ENCODE data around the gene MOV10L1. TPM values are rescaled to one million over a fixed set of nuclear protein-coding genes. Genes with fewer than 3 reads are reported as not detected.

The MOV10L1 gene
- total and polyA plus RNA-seq, 12 donors, result 0.16 to 0.42 (median 0.26) TPM; not detected in 8

- intact Hi-C loops (cut with DNase I), result no loop called here
- H3K36me3 ChIP-seq, result no peaks in the 10 kb centered on the region
- TF ChIP-seq CTCF (IDR thresholded peaks at IDR 0.05), result no peak
- 57 to 62% methylated on average over 28 of the region's 28 CpGs for WGBS, 2 donors
- H3K4me3 ChIP-seq, result no peak overlapping the region
- peaks cover 0 to 34% (median 18%) of the 10 kb centered on the region in 7 donors for H3K27me3 ChIP-seq
- ATAC-seq, result peak; percentile 61 to 93 (median 76)
- no peaks in the 10 kb centered on the region for H3K9me3 ChIP-seq
- H3K4me1 ChIP-seq, result peaks cover 0 to 13% (median 0%) of the 10 kb centered on the region in 9 donors
- H3K27ac ChIP-seq, result peak overlapping the region in 4 of 10 donors; percentile 21 to 51 (median 35)
- peak in 1 of 2 donors; percentile 49 for DNase-seq
Observed at GRCh38 chr22:50112151-50113118, 22.6 kb downstream of the MOV10L1 start.

- no peaks in the 10 kb centered on the region for H3K9me3 ChIP-seq
- no peak overlapping the region for H3K4me3 ChIP-seq
- TF ChIP-seq CTCF (IDR thresholded peaks at IDR 0.05), result no peak
- H3K27ac ChIP-seq, result peak overlapping the region in 1 of 10 donors; percentile 17
- H3K36me3 ChIP-seq, result no peaks in the 10 kb centered on the region
- intact Hi-C loops (cut with DNase I), result no loop called here
- ATAC-seq, result peak in 1 of 8 donors; percentile 10
- WGBS, 2 donors, result 48 to 51% methylated on average over 19 of the region's 19 CpGs
- H3K27me3 ChIP-seq, result peaks cover 0 to 39% (median 21%) of the 10 kb centered on the region in 7 donors
- H3K4me1 ChIP-seq, result peaks cover 0 to 27% (median 6%) of the 10 kb centered on the region in 9 donors
- DNase-seq, result no peak
Observed at GRCh38 chr22:50114221-50115021, 24.6 kb downstream of the MOV10L1 start.

- WGBS, 2 donors, result 62 to 63% methylated on average over 10 of the region's 10 CpGs
- no peak overlapping the region for H3K27ac ChIP-seq
- intact Hi-C loops (cut with DNase I), result no loop called here
- H3K9me3 ChIP-seq, result no peaks in the 10 kb centered on the region
- peaks cover 0 to 39% (median 21%) of the 10 kb centered on the region in 7 donors for H3K27me3 ChIP-seq
- no peak overlapping the region for H3K4me3 ChIP-seq
- no peak for DNase-seq
- no peak for ATAC-seq
- peaks cover 0 to 35% (median 18%) of the 10 kb centered on the region in 9 donors for H3K4me1 ChIP-seq
- no peak for TF ChIP-seq CTCF (IDR thresholded peaks at IDR 0.05)
- no peaks in the 10 kb centered on the region for H3K36me3 ChIP-seq
Observed at GRCh38 chr22:50115693-50116092, 25.9 kb downstream of the MOV10L1 start.

- intact Hi-C loops (cut with DNase I), result no loop called here
- WGBS, 2 donors, result 87 to 93% methylated on average over 19 of the region's 19 CpGs
- peaks cover 0 to 33% (median 21%) of the 10 kb centered on the region in 7 donors for H3K27me3 ChIP-seq
- H3K36me3 ChIP-seq, result no peaks in the 10 kb centered on the region
- H3K4me1 ChIP-seq, result peaks cover 0 to 34% (median 23%) of the 10 kb centered on the region in 9 donors
- ATAC-seq, result no peak
- H3K27ac ChIP-seq, result no peak overlapping the region
- H3K9me3 ChIP-seq, result peaks cover 0 to 5% (median 0%) of the 10 kb centered on the region in 11 donors
- no peak overlapping the region for H3K4me3 ChIP-seq
- no peak for DNase-seq
- no peak for TF ChIP-seq CTCF (IDR thresholded peaks at IDR 0.05)
Observed at GRCh38 chr22:50117168-50117762, 27.5 kb downstream of the MOV10L1 start.

Measured in heart right ventricle (tissue), 16 donors.